ENCODE results near the gene CORO2B.

Gene CORO2B

GRCh38 chr15:68717951-68718350, 139.2 kb downstream of the CORO2B start:
- Mint-ChIP-seq H3K4me1 (peaks cover 11% of the 10 kb centered on the region), H3K36me3 (ENCODE audit: low read depth) (no peaks in the 10 kb centered on the region), H3K27me3 (ENCODE audit: low read depth, poor library complexity) (no peaks in the 10 kb centered on the region), H3K27ac (no peak overlapping the region), H3K9me3 (no peaks in the 10 kb centered on the region), H3K4me3 (no peak overlapping the region)
- DNase-seq: no peak
- TF ChIP-seq, protein P1, sequence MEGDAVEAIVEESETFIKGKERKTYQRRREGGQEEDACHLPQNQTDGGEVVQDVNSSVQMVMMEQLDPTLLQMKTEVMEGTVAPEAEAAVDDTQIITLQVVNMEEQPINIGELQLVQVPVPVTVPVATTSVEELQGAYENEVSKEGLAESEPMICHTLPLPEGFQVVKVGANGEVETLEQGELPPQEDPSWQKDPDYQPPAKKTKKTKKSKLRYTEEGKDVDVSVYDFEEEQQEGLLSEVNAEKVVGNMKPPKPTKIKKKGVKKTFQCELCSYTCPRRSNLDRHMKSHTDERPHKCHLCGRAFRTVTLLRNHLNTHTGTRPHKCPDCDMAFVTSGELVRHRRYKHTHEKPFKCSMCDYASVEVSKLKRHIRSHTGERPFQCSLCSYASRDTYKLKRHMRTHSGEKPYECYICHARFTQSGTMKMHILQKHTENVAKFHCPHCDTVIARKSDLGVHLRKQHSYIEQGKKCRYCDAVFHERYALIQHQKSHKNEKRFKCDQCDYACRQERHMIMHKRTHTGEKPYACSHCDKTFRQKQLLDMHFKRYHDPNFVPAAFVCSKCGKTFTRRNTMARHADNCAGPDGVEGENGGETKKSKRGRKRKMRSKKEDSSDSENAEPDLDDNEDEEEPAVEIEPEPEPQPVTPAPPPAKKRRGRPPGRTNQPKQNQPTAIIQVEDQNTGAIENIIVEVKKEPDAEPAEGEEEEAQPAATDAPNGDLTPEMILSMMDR (IDR thresholded peaks at IDR 0.05): no peak

DNA sequence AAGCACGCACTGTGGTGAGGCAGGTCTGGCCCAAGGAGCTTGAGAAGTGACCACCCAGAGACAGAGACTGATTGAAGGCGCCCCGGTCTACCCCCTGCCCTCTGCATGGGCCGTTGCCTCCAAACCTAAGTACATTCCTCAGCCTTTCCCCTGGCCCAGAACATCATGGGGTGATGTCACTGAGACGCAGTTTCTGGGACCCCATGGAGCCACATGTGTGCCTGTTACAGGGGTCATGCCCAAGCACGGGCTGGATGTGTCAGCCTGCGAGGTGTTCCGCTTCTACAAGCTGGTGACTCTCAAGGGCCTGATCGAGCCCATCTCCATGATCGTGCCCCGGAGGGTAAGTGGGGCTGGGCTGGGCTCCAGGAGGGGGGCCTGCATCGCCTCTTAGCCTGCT, 139.7 kb downstream of the CORO2B start:
- Mint-ChIP-seq H3K4me1 (peaks cover 11% of the 10 kb centered on the region), H3K4me3 (no peak overlapping the region), H3K27ac (no peak overlapping the region), H3K36me3 (ENCODE audit: low read depth) (no peaks in the 10 kb centered on the region), H3K9me3 (no peaks in the 10 kb centered on the region), H3K27me3 (ENCODE audit: low read depth, poor library complexity) (no peaks in the 10 kb centered on the region)
- DNase-seq: no peak
- TF ChIP-seq, protein P1 (IDR thresholded peaks at IDR 0.05): no peak

GRCh38 chr15:68719051-68719450, 140.3 kb downstream of the CORO2B start:
- Mint-ChIP-seq H3K4me1 (peaks cover 11% of the 10 kb centered on the region), H3K27ac (no peak overlapping the region), H3K36me3 (ENCODE audit: low read depth) (no peaks in the 10 kb centered on the region), H3K4me3 (no peak overlapping the region), H3K27me3 (ENCODE audit: low read depth, poor library complexity) (no peaks in the 10 kb centered on the region), H3K9me3 (no peaks in the 10 kb centered on the region)
- no peak for DNase-seq
- TF ChIP-seq, protein P1 (IDR thresholded peaks at IDR 0.05): no peak

GRCh38 chr15:68719672-68720071, 140.9 kb downstream of the CORO2B start:
- DNase-seq: no peak
- Mint-ChIP-seq H3K4me3 (no peak overlapping the region), H3K27me3 (ENCODE audit: low read depth, poor library complexity) (no peaks in the 10 kb centered on the region), H3K36me3 (ENCODE audit: low read depth) (no peaks in the 10 kb centered on the region), H3K9me3 (no peaks in the 10 kb centered on the region), H3K4me1 (peaks cover 11% of the 10 kb centered on the region), H3K27ac (no peak overlapping the region)
- TF ChIP-seq, protein P1 (IDR thresholded peaks at IDR 0.05): no peak

GRCh38 chr15:68721886-68722285, 143.1 kb downstream of the CORO2B start:
- Mint-ChIP-seq H3K27ac (no peak overlapping the region), H3K36me3 (ENCODE audit: low read depth) (no peaks in the 10 kb centered on the region), H3K4me3 (no peak overlapping the region), H3K27me3 (ENCODE audit: low read depth, poor library complexity) (peaks cover 6% of the 10 kb centered on the region), H3K9me3 (no peaks in the 10 kb centered on the region), H3K4me1 (peaks cover 11% of the 10 kb centered on the region)
- no peak for DNase-seq
- TF ChIP-seq, protein P1 (IDR thresholded peaks at IDR 0.05): no peak

GRCh38 chr15:68725736-68726135, 146.9 kb downstream of the CORO2B start:
- Mint-ChIP-seq H3K36me3 (ENCODE audit: low read depth) (no peaks in the 10 kb centered on the region), H3K9me3 (no peaks in the 10 kb centered on the region), H3K4me3 (no peak overlapping the region), H3K27me3 (ENCODE audit: low read depth, poor library complexity) (peaks cover 6% of the 10 kb centered on the region), H3K27ac (no peak overlapping the region), H3K4me1 (peaks cover 20% of the 10 kb centered on the region)
- no peak for DNase-seq
- TF ChIP-seq, protein P1 (IDR thresholded peaks at IDR 0.05): no peak
